GM12865 (cell line): ENCODE measurements around the gene PPP1R3A.

Source experiments
- DNase-seq: peaks from one replicate; pipeline ENCODE4 v3.0.0; 2010; ENCODE audit warnings: low read depth
- H3K4me3 ChIP-seq: 2 replicates; pipeline ENCODE4 v1.5.1; 2011; ENCODE audit warnings: mild to moderate bottlenecking, low read depth, low read length, control low read depth
- CTCF ChIP-seq: IDR thresholded peaks from 2 replicates; pipeline ENCODE4 v1.5.1; 2011; ENCODE audit warnings: low read length, control low read depth, low read depth, inconsistent platforms; ENCODE audit not compliant: insufficient read depth; ENCODE audit errors: missing control alignments

Gene PPP1R3A

GRCh38 chr7:113918946-113919345, at the start of gene PPP1R3A:
Gene PPP1R3A, minus strand, starts transcription at chr7:113919009. Its CDS starts 13 bp downstream, at chr7:113918996.
- TF ChIP-seq CTCF = no peak
- no peak for DNase-seq
- H3K4me3 ChIP-seq = no peak within 1 kb of the TSS

- H3K4me3 ChIP-seq = no peak overlapping the region
- no peak for TF ChIP-seq CTCF
- DNase-seq = no peak
These were observed 44.5 kb upstream of the PPP1R3A start for GRCh38 chr7:113963356-113963755.

GRCh38 chr7:113959910-113960309, 41.1 kb upstream of the PPP1R3A start:
- H3K4me3 ChIP-seq = no peak overlapping the region
- DNase-seq = no peak
- no peak for TF ChIP-seq CTCF

- no peak overlapping the region for H3K4me3 ChIP-seq
- no peak for TF ChIP-seq CTCF
- DNase-seq = no peak
These were observed 36.3 kb upstream of the PPP1R3A start for GRCh38 chr7:113955157-113955556.

GRCh38 chr7:113953553-113953952, 34.7 kb upstream of the PPP1R3A start:
- TF ChIP-seq CTCF = no peak
- DNase-seq = no peak
- no peak overlapping the region for H3K4me3 ChIP-seq

GRCh38 chr7:113945018-113945938, 26.5 kb upstream of the PPP1R3A start:
- no peak for TF ChIP-seq CTCF
- H3K4me3 ChIP-seq = no peak overlapping the region
- DNase-seq = no peak

- DNase-seq = no peak
- no peak overlapping the region for H3K4me3 ChIP-seq
- TF ChIP-seq CTCF = no peak
These were observed 18.2 kb upstream of the PPP1R3A start for GRCh38 chr7:113936982-113937381.
